ENCODE data around the gene KRT35. TPM values are rescaled to one million over a fixed set of nuclear protein-coding genes. Genes with fewer than 3 reads are reported as not detected.
A peak's percentile ranks its signal among the peaks of the same experiment; 100 is the strongest.

KRT35 gene
- total and polyA plus RNA-seq, 2 experiments from 2014 or later, result not detected

GRCh38 chr17:41442739-41443138, 38.2 kb downstream of the KRT35 start:
- Histone ChIP-seq H3K4me2 (no peak overlapping the region), H3F3A (replicated peaks; ENCODE audit: low read depth) (no peaks in the 10 kb centered on the region), H3K27me3 (ENCODE audit: insufficient read depth) (no peaks in the 10 kb centered on the region), H3K4me1 (ENCODE audit: insufficient read depth) (no peaks in the 10 kb centered on the region), H3K36me3 (ENCODE audit: insufficient read depth) (no peaks in the 10 kb centered on the region), H3K27ac (ENCODE audit: low read depth) (no peak overlapping the region), H3K4me3 (no peak overlapping the region), H2AFZ (0 out of 2 replicates have a peak overlapping the region, but pooled peaks have one; percentile 32), H3K79me2 (replicated peaks; ENCODE audit: insufficient read depth) (no peaks in the 10 kb centered on the region), H4K20me1 (replicated peaks; ENCODE audit: insufficient read depth) (no peaks in the 10 kb centered on the region), H3K9me2 (ENCODE audit: insufficient read depth) (0 out of 2 replicates have a peak, but pooled peaks cover 11% of the 10 kb centered on the region)
- Mint-ChIP-seq H3K4me3 (no peak overlapping the region), H3K27me3 (ENCODE audit: insufficient read depth, low read depth, poor library complexity) (no peaks in the 10 kb centered on the region), H3K9me3 (peaks cover 4% of the 10 kb centered on the region; the same call in 2 of the 3 replicates), H3K27ac (no peak overlapping the region), H3K36me3 (ENCODE audit: low read depth) (no peaks in the 10 kb centered on the region), H3K4me1 (no peaks in the 10 kb centered on the region)
- ATAC-seq, result no peak
- DNase-seq (ENCODE audit: low spot score), result no peak
- TF ChIP-seq NANOG (IDR thresholded peaks at IDR 0.05; ENCODE audit: borderline replicate concordance) (no peak), POLR2AphosphoS5 (IDR thresholded peaks at IDR 0.05; ENCODE audit: low read depth) (no peak), CTCF (conservative IDR thresholded peaks at IDR 0.05; ENCODE audit: low read depth in 2 of 2) (no peak), ZNF331 (CRISPR knock-in tag; IDR thresholded peaks at IDR 0.05; ENCODE audit: low read depth) (no peak), EZH2phosphoT487 (IDR thresholded peaks at IDR 0.05; ENCODE audit: unreplicated experiment) (no peak), EZH2 (IDR thresholded peaks at IDR 0.05; ENCODE audit: low read depth, unreplicated experiment) (no peak), ZNF114 (CRISPR knock-in tag; IDR thresholded peaks at IDR 0.05) (no peak), JUNB (IDR thresholded peaks at IDR 0.05; ENCODE audit: unreplicated experiment) (no peak), STAT1 (IDR thresholded peaks at IDR 0.05; ENCODE audit: unreplicated experiment) (no peak), CREB1 (CRISPR knock-in tag; IDR thresholded peaks at IDR 0.05; ENCODE audit: low read depth) (no peak)
- TF ChIP-seq, protein P1, sequence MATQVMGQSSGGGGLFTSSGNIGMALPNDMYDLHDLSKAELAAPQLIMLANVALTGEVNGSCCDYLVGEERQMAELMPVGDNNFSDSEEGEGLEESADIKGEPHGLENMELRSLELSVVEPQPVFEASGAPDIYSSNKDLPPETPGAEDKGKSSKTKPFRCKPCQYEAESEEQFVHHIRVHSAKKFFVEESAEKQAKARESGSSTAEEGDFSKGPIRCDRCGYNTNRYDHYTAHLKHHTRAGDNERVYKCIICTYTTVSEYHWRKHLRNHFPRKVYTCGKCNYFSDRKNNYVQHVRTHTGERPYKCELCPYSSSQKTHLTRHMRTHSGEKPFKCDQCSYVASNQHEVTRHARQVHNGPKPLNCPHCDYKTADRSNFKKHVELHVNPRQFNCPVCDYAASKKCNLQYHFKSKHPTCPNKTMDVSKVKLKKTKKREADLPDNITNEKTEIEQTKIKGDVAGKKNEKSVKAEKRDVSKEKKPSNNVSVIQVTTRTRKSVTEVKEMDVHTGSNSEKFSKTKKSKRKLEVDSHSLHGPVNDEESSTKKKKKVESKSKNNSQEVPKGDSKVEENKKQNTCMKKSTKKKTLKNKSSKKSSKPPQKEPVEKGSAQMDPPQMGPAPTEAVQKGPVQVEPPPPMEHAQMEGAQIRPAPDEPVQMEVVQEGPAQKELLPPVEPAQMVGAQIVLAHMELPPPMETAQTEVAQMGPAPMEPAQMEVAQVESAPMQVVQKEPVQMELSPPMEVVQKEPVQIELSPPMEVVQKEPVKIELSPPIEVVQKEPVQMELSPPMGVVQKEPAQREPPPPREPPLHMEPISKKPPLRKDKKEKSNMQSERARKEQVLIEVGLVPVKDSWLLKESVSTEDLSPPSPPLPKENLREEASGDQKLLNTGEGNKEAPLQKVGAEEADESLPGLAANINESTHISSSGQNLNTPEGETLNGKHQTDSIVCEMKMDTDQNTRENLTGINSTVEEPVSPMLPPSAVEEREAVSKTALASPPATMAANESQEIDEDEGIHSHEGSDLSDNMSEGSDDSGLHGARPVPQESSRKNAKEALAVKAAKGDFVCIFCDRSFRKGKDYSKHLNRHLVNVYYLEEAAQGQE (IDR thresholded peaks at IDR 0.05; ENCODE audit: unreplicated experiment), result no peak
- TF ChIP-seq, protein P2, sequence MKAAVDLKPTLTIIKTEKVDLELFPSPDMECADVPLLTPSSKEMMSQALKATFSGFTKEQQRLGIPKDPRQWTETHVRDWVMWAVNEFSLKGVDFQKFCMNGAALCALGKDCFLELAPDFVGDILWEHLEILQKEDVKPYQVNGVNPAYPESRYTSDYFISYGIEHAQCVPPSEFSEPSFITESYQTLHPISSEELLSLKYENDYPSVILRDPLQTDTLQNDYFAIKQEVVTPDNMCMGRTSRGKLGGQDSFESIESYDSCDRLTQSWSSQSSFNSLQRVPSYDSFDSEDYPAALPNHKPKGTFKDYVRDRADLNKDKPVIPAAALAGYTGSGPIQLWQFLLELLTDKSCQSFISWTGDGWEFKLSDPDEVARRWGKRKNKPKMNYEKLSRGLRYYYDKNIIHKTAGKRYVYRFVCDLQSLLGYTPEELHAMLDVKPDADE (IDR thresholded peaks at IDR 0.05), result no peak
- TF ChIP-seq, protein P3, sequence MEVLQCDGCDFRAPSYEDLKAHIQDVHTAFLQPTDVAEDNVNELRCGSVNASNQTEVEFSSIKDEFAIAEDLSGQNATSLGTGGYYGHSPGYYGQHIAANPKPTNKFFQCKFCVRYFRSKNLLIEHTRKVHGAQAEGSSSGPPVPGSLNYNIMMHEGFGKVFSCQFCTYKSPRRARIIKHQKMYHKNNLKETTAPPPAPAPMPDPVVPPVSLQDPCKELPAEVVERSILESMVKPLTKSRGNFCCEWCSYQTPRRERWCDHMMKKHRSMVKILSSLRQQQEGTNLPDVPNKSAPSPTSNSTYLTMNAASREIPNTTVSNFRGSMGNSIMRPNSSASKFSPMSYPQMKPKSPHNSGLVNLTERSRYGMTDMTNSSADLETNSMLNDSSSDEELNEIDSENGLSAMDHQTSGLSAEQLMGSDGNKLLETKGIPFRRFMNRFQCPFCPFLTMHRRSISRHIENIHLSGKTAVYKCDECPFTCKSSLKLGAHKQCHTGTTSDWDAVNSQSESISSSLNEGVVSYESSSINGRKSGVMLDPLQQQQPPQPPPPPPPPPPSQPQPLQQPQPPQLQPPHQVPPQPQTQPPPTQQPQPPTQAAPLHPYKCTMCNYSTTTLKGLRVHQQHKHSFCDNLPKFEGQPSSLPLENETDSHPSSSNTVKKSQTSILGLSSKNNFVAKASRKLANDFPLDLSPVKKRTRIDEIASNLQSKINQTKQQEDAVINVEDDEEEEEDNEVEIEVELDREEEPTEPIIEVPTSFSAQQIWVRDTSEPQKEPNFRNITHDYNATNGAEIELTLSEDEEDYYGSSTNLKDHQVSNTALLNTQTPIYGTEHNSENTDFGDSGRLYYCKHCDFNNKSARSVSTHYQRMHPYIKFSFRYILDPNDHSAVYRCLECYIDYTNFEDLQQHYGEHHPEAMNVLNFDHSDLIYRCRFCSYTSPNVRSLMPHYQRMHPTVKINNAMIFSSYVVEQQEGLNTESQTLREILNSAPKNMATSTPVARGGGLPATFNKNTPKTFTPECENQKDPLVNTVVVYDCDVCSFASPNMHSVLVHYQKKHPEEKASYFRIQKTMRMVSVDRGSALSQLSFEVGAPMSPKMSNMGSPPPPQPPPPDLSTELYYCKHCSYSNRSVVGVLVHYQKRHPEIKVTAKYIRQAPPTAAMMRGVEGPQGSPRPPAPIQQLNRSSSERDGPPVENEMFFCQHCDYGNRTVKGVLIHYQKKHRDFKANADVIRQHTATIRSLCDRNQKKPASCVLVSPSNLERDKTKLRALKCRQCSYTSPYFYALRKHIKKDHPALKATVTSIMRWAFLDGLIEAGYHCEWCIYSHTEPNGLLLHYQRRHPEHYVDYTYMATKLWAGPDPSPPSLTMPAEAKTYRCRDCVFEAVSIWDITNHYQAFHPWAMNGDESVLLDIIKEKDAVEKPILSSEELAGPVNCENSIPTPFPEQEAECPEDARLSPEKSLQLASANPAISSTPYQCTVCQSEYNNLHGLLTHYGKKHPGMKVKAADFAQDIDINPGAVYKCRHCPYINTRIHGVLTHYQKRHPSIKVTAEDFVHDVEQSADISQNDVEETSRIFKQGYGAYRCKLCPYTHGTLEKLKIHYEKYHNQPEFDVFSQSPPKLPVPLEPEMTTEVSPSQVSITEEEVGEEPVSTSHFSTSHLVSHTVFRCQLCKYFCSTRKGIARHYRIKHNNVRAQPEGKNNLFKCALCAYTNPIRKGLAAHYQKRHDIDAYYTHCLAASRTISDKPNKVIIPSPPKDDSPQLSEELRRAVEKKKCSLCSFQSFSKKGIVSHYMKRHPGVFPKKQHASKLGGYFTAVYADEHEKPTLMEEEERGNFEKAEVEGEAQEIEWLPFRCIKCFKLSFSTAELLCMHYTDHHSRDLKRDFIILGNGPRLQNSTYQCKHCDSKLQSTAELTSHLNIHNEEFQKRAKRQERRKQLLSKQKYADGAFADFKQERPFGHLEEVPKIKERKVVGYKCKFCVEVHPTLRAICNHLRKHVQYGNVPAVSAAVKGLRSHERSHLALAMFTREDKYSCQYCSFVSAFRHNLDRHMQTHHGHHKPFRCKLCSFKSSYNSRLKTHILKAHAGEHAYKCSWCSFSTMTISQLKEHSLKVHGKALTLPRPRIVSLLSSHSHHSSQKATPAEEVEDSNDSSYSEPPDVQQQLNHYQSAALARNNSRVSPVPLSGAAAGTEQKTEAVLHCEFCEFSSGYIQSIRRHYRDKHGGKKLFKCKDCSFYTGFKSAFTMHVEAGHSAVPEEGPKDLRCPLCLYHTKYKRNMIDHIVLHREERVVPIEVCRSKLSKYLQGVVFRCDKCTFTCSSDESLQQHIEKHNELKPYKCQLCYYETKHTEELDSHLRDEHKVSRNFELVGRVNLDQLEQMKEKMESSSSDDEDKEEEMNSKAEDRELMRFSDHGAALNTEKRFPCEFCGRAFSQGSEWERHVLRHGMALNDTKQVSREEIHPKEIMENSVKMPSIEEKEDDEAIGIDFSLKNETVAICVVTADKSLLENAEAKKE (CRISPR knock-in tag; IDR thresholded peaks at IDR 0.05), result no peak

Measured in GM23338 (cell line).